Limb (tissue), 2 donors: ENCODE data around the gene MMP2.

Experiments
- DNase-seq, 2 donors: peaks; one replicate each; pipeline ENCODE4 v3.0.0-alpha.2; 2016; ENCODE audit errors: extremely low spot score in 2 of 2

The MMP2 gene

GRCh38 chr16:55513616-55514015, 34.6 kb downstream of the MMP2 start:
- DNase-seq = no peak

DNA sequence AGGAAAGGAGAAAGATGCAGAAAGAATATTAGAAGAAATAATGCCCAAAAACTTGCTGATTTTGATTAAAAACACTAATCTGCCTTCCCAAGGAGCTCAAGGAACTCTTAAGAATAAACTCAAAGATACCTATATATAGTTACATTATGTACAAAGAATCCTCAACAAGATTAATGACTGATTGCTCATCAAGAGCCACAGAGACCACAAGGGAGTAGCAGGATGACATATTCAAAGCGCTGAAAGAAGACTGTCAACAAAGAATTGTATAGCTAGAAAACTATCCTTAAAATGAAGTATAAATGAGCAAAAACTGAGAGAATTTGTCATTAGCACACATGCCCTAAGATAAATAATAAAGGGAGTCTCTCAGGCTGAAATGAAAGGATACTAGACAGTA, 36.1 kb downstream of the MMP2 start:
- DNase-seq = no peak

DNA sequence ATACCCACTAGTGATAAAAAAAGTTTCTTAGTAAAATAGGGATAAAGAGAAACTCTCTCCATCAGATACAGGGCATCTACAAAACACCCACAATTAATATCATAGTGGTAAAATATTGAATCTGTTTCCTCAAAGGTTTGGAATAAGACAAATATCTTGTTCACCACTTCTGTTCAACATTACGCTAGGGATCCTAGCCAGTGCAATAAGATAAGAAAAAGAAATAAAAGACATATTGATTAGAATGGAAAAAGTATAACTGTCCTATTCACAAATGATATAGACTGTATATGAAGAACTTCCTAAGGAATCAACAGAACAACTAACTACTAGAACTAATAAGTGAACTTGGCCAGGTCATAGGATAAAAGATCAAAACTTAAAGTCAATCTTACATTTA, 42.8 kb downstream of the MMP2 start:
- no peak for DNase-seq

DNA sequence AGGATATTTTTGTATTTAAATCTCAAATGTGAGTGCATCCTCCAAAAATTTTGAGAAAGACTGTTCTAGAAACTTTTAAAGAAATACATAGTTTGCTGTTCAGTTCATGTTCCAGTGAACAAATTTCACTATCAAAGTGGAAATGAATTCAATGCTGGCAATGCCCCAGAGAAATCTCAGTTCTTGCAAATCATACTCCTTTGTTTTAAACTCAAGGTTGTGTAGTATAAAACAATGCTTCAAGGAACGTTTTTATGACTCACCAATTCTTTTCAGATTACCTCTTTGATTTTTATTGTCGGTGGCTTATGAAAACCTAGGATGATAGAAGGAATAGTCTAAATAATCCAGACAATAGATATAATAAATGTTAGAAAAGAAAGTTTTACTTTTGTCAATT, 47.4 kb downstream of the MMP2 start:
- no peak for DNase-seq

GRCh38 chr16:55527885-55528284, 48.9 kb downstream of the MMP2 start:
- no peak for DNase-seq

- peak in 1 of 2 donors; percentile 35 for DNase-seq
Observed at GRCh38 chr16:55529018-55529417, 50.0 kb downstream of the MMP2 start.

GRCh38 chr16:55530316-55530856, 51.4 kb downstream of the MMP2 start:
- DNase-seq = no peak

DNA sequence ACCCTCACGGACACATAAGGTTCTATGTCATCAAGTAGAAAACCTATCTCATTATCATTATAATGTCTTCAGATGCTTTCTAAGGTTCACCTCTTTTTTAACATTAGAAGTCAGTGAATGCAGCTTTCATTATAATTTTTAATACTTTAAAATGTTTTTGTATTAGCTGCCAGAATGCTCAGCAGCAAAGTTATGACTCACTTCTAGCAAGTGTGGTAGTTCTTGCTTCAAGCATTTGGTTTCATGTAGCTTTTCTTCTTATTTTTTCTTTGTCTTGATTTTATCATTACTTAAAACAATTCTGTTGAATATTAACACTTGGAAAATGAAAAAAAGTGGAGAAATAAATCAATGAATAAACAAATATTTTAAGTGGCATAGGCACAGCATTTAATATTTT, 53.2 kb downstream of the MMP2 start:
- DNase-seq = no peak

DNA sequence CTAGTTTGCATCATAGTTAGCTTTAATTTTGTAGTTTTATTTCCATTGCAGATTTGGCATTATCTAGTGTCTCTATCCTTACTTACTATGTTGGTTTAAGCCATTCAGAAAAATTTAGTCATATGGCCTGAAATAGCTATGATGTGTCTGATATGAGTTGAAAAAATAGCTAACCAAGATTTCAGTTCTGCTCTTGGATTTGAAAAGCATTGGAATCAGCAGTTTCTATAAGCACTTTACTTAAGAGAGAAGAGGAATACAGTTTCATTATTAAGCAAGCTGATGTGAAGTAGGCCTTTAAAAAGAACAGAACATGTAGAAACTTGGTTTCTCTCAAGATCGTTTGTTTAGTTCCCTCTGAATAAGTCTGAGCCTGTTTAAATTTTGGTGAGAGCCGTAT, 55.8 kb downstream of the MMP2 start:
- no peak for DNase-seq

- no peak for DNase-seq
Observed at GRCh38 chr16:55539049-55539448, 60.1 kb downstream of the MMP2 start.

DNA sequence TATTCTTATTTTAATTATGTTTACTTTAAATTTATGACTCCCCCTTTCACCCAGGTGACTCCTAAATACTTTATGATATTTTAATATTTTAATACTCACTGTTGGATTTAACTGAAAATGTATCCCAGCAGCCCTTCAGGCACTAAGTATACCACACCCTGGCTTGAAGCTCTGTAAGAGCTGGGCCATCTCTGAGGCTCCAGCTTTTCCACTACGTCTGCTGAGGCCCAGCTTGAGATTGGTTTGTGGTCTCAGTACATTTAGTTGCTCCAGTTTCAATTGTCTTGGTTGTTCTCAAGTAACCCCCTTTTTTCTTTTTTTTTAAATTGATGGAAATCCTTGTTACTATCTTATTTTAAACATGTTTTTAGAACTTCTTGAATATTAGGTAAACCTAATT, 60.5 kb downstream of the MMP2 start:
- no peak for DNase-seq

- DNase-seq = no peak
Observed at GRCh38 chr16:55540221-55540620, 61.2 kb downstream of the MMP2 start.

- no peak for DNase-seq
Observed at GRCh38 chr16:55542459-55543082, 63.6 kb downstream of the MMP2 start.

DNA sequence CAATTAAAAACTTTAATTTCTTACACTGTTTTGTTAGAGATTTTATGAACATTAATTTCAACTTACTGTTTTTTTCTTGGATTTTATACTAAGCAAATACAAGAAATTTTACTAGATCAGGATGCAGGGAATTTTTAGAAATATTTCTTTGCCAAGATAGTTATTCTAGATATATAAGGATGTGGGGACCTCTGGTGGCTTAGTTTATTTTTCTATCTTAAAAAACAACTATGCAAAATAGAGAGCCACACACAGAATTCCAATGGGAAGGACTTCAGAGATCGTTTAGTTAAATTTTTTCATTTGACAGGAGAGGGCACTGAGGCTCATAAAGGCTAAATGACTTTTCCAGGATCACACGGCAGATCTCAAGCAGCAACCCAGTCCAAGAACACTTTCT, 64.5 kb downstream of the MMP2 start:
- DNase-seq = peak in 1 of 2 donors; percentile 63

- DNase-seq = no peak
Observed at GRCh38 chr16:55552621-55553020, 73.6 kb downstream of the MMP2 start.

DNA sequence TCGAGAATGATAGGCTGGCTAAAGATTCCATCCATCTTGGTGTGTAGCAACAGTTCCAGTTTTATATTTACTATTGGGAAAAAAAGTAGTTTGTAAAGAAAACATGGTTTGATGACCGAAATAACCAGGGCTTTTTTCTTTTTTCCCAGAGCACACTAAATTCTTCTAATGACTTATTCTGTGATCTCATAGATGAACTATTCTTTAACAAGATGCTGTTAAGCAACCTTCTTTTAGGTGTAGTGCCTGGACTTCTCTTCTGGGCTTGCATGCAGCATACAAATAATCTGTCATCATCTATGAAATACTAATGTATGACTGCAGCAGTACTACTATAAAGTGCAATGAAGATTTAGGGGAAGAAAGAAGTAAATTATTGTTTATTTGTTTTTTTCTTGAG, 76.4 kb downstream of the MMP2 start:
- DNase-seq = no peak
